WERI-Rb-1 (cell line): ENCODE measurements around the gene IL1B.

Source experiments
- DNase-seq: peaks from one replicate; pipeline ENCODE4 v3.0.0-alpha.2; 2020
- H3K27ac ChIP-seq: fragments of 250-450 bp; sonication (Bioruptor Pico); 2 replicates; pipeline ENCODE4 v1.5.1; 2020; ENCODE audit warnings: mild to moderate bottlenecking, moderate library complexity
- H3K27me3 ChIP-seq: fragments of 250-450 bp; sonication (Bioruptor Pico); 2 replicates; pipeline ENCODE4 v1.5.1; 2021; ENCODE audit warnings: mild to moderate bottlenecking, low read depth, moderate library complexity; ENCODE audit not compliant: insufficient read depth, severe bottlenecking
- H3K36me3 ChIP-seq: fragments of 250-450 bp; sonication (Bioruptor Pico); 2 replicates; pipeline ENCODE4 v1.5.1; 2020; ENCODE audit warnings: mild to moderate bottlenecking, moderate library complexity
- H3K4me3 ChIP-seq: 2 replicates; pipeline ENCODE4 v1.5.1; 2011; ENCODE audit warnings: low read depth, mild to moderate bottlenecking, control low read depth, low read length
- H3K9me3 ChIP-seq: fragments of 250-450 bp; sonication (Bioruptor Pico); 2 replicates; pipeline ENCODE4 v1.5.1; 2021; ENCODE audit warnings: mild to moderate bottlenecking, moderate library complexity; ENCODE audit not compliant: severe bottlenecking
- TF ChIP-seq, protein P1 (sequence below): IDR thresholded peaks from 2 replicates; pipeline ENCODE4 v1.5.1; 2011; ENCODE audit warnings: low read depth, mild to moderate bottlenecking, control low read depth, inconsistent platforms, low read length

Gene IL1B

DNA sequence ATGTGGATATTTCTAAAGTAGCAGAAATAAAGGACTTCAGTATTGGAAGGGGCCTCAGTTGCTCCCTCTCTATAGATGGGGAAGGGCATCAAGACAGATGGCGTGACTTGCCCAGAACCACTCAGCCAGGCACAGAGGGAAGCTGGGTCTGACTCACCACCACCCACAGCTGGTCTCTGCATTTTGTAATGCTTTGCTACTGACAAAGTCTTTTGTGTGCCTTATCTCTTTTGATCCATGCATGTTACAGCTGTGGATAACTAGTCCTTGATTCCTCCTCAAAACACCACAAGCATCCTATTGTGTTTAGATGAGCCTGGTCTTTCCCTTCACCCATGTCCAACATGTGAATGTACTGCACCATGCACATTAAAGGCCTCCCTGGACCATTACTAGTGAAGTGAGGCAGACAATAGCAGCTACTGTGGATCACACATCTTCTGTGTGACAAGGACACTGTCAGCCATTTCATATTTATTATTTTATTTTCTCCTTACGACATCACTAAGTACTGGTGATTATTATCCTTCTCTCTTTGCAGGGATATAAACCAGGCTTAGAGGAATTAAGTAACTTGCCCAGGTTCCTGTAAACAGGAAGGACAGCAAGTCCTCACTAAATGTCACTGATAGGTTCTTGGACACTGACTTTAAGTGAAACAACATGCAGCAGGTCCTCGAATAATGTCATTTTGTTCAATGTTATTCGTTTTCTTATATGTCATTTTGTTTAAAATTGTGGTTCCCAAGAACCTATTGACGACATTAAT lies 44.8 kb upstream of the IL1B start:
- no peak for DNase-seq
- TF ChIP-seq, protein P1, sequence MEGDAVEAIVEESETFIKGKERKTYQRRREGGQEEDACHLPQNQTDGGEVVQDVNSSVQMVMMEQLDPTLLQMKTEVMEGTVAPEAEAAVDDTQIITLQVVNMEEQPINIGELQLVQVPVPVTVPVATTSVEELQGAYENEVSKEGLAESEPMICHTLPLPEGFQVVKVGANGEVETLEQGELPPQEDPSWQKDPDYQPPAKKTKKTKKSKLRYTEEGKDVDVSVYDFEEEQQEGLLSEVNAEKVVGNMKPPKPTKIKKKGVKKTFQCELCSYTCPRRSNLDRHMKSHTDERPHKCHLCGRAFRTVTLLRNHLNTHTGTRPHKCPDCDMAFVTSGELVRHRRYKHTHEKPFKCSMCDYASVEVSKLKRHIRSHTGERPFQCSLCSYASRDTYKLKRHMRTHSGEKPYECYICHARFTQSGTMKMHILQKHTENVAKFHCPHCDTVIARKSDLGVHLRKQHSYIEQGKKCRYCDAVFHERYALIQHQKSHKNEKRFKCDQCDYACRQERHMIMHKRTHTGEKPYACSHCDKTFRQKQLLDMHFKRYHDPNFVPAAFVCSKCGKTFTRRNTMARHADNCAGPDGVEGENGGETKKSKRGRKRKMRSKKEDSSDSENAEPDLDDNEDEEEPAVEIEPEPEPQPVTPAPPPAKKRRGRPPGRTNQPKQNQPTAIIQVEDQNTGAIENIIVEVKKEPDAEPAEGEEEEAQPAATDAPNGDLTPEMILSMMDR, result no peak
- Histone ChIP-seq H3K27me3 (no peaks in the 10 kb centered on the region), H3K4me3 (no peak overlapping the region), H3K36me3 (no peaks in the 10 kb centered on the region), H3K27ac (no peak overlapping the region), H3K9me3 (no peaks in the 10 kb centered on the region)

DNA sequence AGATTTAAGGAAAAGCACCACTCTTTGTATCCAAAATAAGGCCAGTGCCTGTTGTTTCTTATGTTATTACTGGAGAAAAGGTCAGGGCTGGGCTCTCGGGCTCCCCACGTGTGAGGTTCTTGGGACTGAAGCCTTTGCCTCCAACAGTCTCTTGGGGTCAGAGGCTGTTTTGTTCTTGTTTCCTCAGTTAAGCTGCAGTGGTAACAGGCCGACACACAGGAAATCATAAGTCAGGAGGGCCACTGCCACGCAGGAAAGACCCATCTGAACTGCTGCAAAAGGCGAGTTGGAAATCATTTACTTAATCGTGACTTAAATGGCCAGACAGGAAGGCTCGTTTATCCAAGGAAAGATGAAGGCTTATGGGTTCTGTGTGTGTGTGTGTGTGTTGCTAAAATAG lies 44.1 kb upstream of the IL1B start:
- Histone ChIP-seq H3K9me3 (no peaks in the 10 kb centered on the region), H3K4me3 (no peak overlapping the region), H3K27me3 (no peaks in the 10 kb centered on the region), H3K27ac (no peak overlapping the region), H3K36me3 (no peaks in the 10 kb centered on the region)
- TF ChIP-seq, protein P1, result no peak
- no peak for DNase-seq

DNA sequence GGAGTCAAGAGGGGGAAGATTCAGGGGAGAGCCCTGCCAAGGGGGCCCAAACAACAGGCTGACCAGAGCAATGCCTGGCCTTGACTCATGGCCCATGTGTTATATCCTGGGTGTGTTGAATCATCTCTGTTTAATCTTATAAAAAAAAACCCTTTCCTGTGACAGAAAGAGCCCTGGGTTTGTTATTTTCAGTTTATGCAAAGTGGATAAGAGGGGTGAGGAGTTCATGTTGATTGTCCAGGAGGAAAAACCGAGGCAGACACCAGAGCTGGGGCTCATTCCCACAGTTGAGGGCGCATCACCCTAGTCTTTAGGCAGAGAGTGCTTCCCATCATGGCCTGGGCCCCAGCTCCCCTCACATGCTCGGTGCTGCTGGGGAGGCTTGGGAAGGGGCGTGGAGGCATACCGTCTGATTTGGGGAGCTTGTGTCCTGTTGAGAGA lies 43.5 kb upstream of the IL1B start:
- Histone ChIP-seq H3K9me3 (no peaks in the 10 kb centered on the region), H3K27ac (no peak overlapping the region), H3K36me3 (no peaks in the 10 kb centered on the region), H3K27me3 (no peaks in the 10 kb centered on the region), H3K4me3 (no peak overlapping the region)
- TF ChIP-seq, protein P1, result no peak
- DNase-seq, result no peak

DNA sequence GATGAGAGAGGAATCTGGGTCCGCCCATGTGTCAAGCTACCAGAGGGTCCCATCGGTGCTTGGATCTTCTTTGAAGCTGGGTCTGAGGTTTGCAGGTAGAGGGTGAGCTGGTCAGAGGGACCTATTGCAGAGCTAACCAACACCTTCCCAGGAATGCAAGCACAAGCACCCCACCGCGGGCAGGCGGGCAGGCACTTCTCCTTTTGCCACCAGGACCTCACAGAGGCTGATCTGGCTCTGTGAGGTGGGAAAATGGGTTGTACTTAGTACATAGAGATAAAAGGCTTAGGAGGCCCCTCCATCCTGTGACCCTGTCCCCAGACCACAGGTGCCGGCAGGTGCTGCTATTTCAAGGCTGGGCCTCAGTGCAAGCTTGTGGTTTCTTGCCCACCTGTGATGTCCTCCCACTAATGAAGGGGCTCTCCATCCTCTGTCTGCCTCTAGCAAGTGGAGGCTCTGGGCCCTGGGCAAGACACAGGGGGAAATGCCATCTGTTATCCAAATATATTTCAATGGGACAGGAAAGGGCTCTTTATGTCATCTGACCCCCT lies 43.0 kb upstream of the IL1B start:
- TF ChIP-seq, protein P1, result no peak
- Histone ChIP-seq H3K4me3 (no peak overlapping the region), H3K36me3 (no peaks in the 10 kb centered on the region), H3K9me3 (no peaks in the 10 kb centered on the region), H3K27ac (no peak overlapping the region), H3K27me3 (no peaks in the 10 kb centered on the region)
- DNase-seq, result no peak

DNA sequence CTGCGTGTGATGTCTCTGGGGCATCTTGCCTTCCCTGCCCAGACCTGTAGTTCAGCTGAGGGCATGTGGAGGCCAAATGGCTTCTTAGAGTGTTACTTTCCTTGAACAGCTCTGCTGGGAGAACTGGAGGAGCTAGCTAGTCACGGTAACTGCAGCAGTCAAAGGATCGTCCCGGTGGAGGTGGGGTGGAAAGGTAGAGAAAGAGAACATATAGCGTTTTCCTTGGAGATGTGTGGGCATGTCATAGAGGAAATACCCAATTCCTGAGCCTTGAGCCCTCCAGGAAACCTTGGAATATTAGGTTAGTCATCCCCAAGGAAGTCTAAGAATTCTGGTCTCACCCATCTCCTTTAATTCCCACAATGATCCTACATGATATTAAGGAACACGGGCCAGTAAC lies 40.8 kb upstream of the IL1B start:
- no peak overlapping the region for H3K27ac ChIP-seq
- TF ChIP-seq, protein P1, result no peak

DNA sequence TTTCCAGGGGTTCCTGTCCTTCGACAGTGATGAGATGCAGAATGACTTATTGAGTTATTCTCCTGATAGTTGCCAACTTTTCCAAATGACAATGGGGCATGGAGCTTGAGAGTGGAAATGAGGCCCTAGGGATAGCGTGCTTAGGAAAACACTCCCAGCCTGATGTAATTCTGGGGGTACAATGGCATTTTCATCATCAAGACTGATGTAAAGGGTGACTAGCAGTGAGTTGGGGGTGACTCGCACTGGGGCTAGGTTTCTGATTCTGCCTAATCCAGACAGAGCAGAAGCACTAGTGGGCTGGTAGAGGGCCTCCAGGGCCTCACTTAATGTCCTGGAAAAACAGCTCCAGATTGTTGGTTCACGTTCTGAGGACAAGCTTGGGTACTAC lies 40.4 kb upstream of the IL1B start:
- Histone ChIP-seq H3K9me3 (no peaks in the 10 kb centered on the region), H3K27me3 (no peaks in the 10 kb centered on the region), H3K27ac (no peak overlapping the region), H3K4me3 (no peak overlapping the region), H3K36me3 (no peaks in the 10 kb centered on the region)
- no peak for DNase-seq
- TF ChIP-seq, protein P1, result no peak

More for the DNA sequence above, 40.8 kb upstream of the IL1B start:
- Histone ChIP-seq H3K27me3 (no peaks in the 10 kb centered on the region), H3K9me3 (no peaks in the 10 kb centered on the region), H3K36me3 (no peaks in the 10 kb centered on the region), H3K4me3 (no peak overlapping the region)
- no peak for DNase-seq
